ENCODE results near the gene NOS1AP.

DNA sequence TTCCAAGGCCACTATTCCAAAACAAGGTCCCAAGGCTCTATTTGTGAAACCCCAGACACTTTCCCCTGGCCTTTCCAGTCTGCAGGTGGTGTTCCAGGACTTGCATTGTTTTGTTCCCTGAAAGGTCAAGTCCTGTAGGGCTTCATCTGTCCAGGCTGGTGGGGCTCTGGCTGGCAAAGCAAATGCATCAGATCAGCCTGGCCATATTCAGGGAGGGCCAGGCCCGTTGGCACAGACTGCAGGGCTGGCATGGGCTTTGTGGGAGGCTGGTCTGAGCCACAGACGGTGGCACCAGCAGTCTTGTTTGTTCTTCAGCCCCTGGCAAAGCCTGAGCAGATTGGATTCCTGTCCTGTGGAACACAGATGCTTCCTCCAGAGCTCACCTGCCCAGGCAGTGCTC lies 214.2 kb downstream of the NOS1AP start:
- TF ChIP-seq REST (IDR thresholded peaks at IDR 0.05; ENCODE audit: insufficient read depth in 1 of 2, low read depth in 2 of 2, low read length in 2 of 2), result no peak
- no peak for TF ChIP-seq TAF1 (IDR thresholded peaks at IDR 0.05; ENCODE audit: borderline replicate concordance, insufficient read depth, low read length)
- no peak for TF ChIP-seq SIN3A (IDR thresholded peaks at IDR 0.05; ENCODE audit: borderline replicate concordance, insufficient read depth, low read length)
- no peak for TF ChIP-seq POLR2AphosphoS5 (IDR thresholded peaks at IDR 0.05; ENCODE audit: low read depth, low read length)
- TF ChIP-seq FOXP2 (optimal IDR thresholded peaks at IDR 0.05; ENCODE audit: borderline replicate concordance, extremely low read depth, extremely low read length, insufficient read depth), result no peak

Measured in PFSK-1 (cell line).